BE2C (cell line): ENCODE measurements around the gene SLC25A19.
"Not testable (repeated sequence)": the region's sequence is repeated elsewhere in the genome, so short reads cannot be mapped to it uniquely, and the experiment has no call there.

Source experiments
- DNase-seq: peaks from one replicate; pipeline ENCODE4 v3.0.0-alpha.2; 2020
- H3K27me3 ChIP-seq: fragments of 250-450 bp; sonication (Bioruptor Pico); 2 replicates; pipeline ENCODE4 v1.5.1; 2020; ENCODE audit warnings: mild to moderate bottlenecking
- H3K36me3 ChIP-seq: fragments of 250-450 bp; sonication (Bioruptor Pico); 2 replicates; pipeline ENCODE4 v1.5.1; 2020; ENCODE audit warnings: mild to moderate bottlenecking
- H3K4me1 ChIP-seq: fragments of 250-450 bp; sonication (Bioruptor Pico); 2 replicates; pipeline ENCODE4 v1.5.1; 2020
- H3K4me3 ChIP-seq: 2 replicates; pipeline ENCODE4 v1.5.1; 2011; ENCODE audit warnings: low read depth, low read length
- H3K9me3 ChIP-seq: fragments of 250-450 bp; sonication (Bioruptor Pico); 2 replicates; pipeline ENCODE4 v1.5.1; 2020
- CTCF ChIP-seq: IDR thresholded peaks from 2 replicates; pipeline ENCODE4 v1.5.1; 2012; ENCODE audit warnings: mild to moderate bottlenecking, low read depth, low read length

SLC25A19 gene

GRCh38 chr17:75295201-75296158 lies 6.2 kb upstream of the SLC25A19 start:
- Histone ChIP-seq H3K4me1 (no peaks in the 10 kb centered on the region), H3K9me3 (no peaks in the 10 kb centered on the region), H3K4me3 (no peak overlapping the region), H3K27me3 (no peaks in the 10 kb centered on the region), H3K36me3 (no peaks in the 10 kb centered on the region)
- DNase-seq: no peak
- TF ChIP-seq CTCF: no peak

GRCh38 chr17:75292810-75293448 lies 3.7 kb upstream of the SLC25A19 start:
- H3K4me3 ChIP-seq, H3K9me3 ChIP-seq, H3K27me3 ChIP-seq, H3K36me3 ChIP-seq, H3K4me1 ChIP-seq, DNase-seq: not testable (repeated sequence)

GRCh38 chr17:75289832-75290337 lies 652 bp upstream of the SLC25A19 start:
- TF ChIP-seq CTCF: peak; percentile 21; the same call in 1 of the 2 replicates
- H3K27me3 ChIP-seq: no peaks in the 10 kb centered on the region
- peak; percentile 48 for DNase-seq
- peak overlapping the region; percentile 93 for H3K4me3 ChIP-seq
- H3K4me1 ChIP-seq: no peaks in the 10 kb centered on the region
- no peaks in the 10 kb centered on the region for H3K9me3 ChIP-seq
- H3K36me3 ChIP-seq: peaks cover 10% of the 10 kb centered on the region

- TF ChIP-seq CTCF: no peak
- Histone ChIP-seq H3K27me3 (no peaks in the 10 kb centered on the region), H3K36me3 (peaks cover 11% of the 10 kb centered on the region), H3K4me1 (no peaks in the 10 kb centered on the region), H3K4me3 (peak overlapping the region; percentile 93), H3K9me3 (no peaks in the 10 kb centered on the region)
- DNase-seq: peak; percentile 36
These were observed 491 bp downstream of the SLC25A19 start for GRCh38 chr17:75288770-75289114.

GRCh38 chr17:75288359-75288758 lies 874 bp downstream of the SLC25A19 start:
- DNase-seq: no peak
- no peaks in the 10 kb centered on the region for H3K27me3 ChIP-seq
- peak overlapping the region; percentile 93 for H3K4me3 ChIP-seq
- no peaks in the 10 kb centered on the region for H3K4me1 ChIP-seq
- peaks cover 15% of the 10 kb centered on the region for H3K36me3 ChIP-seq
- no peaks in the 10 kb centered on the region for H3K9me3 ChIP-seq
- TF ChIP-seq CTCF: no peak

- no peak for TF ChIP-seq CTCF
- no peak for DNase-seq
- Histone ChIP-seq H3K4me3 (no peak overlapping the region), H3K36me3 (peaks cover 22% of the 10 kb centered on the region), H3K9me3 (no peaks in the 10 kb centered on the region), H3K27me3 (no peaks in the 10 kb centered on the region), H3K4me1 (no peaks in the 10 kb centered on the region)
These were observed 2.0 kb downstream of the SLC25A19 start for GRCh38 chr17:75287221-75287620.
